ENCODE data around the gene RHOBTB3. TPM values are rescaled to one million over a fixed set of nuclear protein-coding genes. Genes with fewer than 3 reads are reported as not detected.

Gene RHOBTB3
- total RNA-seq, 1 donor from 2014 or later = 22.8 TPM

DNA sequence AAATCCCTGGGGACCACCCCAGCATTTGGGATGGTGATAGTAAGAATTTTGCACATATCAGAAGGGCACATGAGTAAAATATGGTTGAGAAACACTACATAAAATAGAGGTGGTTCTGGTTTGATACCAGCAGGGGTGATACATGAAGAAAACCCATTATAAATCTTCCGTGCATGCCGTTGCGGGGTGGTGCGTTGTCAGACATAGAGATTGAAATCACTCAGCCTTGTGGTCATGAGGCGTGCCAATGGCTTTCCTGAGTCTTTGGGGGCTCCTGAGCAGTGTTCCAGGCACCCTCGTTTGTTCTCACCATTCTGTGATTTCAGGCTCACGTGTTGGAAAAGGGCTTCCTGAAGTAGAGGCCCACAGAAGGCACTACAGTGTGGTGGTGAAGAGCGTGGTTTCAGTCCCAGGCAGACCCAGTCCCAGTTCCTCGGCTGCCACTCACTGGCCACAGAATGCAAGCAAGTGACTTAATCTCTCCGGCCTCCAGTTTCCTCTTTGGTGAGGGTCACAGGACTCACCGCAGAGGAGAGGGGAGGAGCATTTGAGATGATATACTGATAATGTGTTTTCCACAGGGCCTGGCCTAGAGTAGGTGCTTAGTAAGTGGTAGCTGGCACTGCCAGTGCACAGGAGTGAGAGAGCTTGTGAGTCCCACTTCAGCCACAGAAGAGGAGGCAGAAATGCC lies 111.9 kb downstream of the RHOBTB3 start:
- Mint-ChIP-seq H3K27me3 (ENCODE audit: unreplicated experiment) (no peaks in the 10 kb centered on the region), H3K4me1 (ENCODE audit: unreplicated experiment) (peaks cover 8% of the 10 kb centered on the region), H3K27ac (ENCODE audit: unreplicated experiment) (peak overlapping the region; percentile 63), H3K36me3 (ENCODE audit: low read depth, unreplicated experiment) (no peaks in the 10 kb centered on the region), H3K9me3 (ENCODE audit: unreplicated experiment) (no peaks in the 10 kb centered on the region), H3K4me3 (ENCODE audit: unreplicated experiment) (no peak overlapping the region)
- DNase-seq (ENCODE audit: low spot score) = peak; percentile 44
- TF ChIP-seq, protein P1, sequence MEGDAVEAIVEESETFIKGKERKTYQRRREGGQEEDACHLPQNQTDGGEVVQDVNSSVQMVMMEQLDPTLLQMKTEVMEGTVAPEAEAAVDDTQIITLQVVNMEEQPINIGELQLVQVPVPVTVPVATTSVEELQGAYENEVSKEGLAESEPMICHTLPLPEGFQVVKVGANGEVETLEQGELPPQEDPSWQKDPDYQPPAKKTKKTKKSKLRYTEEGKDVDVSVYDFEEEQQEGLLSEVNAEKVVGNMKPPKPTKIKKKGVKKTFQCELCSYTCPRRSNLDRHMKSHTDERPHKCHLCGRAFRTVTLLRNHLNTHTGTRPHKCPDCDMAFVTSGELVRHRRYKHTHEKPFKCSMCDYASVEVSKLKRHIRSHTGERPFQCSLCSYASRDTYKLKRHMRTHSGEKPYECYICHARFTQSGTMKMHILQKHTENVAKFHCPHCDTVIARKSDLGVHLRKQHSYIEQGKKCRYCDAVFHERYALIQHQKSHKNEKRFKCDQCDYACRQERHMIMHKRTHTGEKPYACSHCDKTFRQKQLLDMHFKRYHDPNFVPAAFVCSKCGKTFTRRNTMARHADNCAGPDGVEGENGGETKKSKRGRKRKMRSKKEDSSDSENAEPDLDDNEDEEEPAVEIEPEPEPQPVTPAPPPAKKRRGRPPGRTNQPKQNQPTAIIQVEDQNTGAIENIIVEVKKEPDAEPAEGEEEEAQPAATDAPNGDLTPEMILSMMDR (IDR thresholded peaks at IDR 0.05; ENCODE audit: unreplicated experiment) = no peak

DNA sequence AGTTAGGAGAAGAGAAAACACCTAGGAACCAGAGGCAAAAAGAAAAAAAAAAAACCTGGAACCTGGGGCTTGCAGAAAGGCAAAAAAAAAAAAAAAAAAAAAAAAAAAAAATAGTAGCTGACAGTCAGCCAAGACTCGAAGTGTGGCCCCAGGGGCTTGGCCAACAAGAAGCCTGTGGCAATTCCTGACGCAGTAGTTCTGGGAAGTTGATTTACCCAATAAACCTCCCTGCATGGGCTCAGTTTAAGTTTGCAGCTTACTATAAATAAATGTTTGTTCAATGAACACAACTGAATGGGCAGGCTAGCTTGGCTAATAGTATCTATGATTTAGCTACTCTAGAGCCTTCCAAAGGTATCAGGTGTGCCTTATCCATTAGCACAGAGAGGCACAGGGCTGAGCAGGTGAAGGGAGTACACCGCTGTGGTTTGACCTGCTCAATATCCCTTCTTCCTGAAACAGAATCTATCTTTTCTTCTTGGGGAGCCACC lies 112.6 kb downstream of the RHOBTB3 start:
- Mint-ChIP-seq H3K4me1 (ENCODE audit: unreplicated experiment) (peaks cover 8% of the 10 kb centered on the region), H3K4me3 (ENCODE audit: unreplicated experiment) (no peak overlapping the region), H3K27ac (ENCODE audit: unreplicated experiment) (no peak overlapping the region), H3K27me3 (ENCODE audit: unreplicated experiment) (no peaks in the 10 kb centered on the region), H3K36me3 (ENCODE audit: low read depth, unreplicated experiment) (no peaks in the 10 kb centered on the region), H3K9me3 (ENCODE audit: unreplicated experiment) (no peaks in the 10 kb centered on the region)
- TF ChIP-seq, protein P1 (IDR thresholded peaks at IDR 0.05; ENCODE audit: unreplicated experiment) = no peak
- no peak for DNase-seq (ENCODE audit: low spot score)

DNA sequence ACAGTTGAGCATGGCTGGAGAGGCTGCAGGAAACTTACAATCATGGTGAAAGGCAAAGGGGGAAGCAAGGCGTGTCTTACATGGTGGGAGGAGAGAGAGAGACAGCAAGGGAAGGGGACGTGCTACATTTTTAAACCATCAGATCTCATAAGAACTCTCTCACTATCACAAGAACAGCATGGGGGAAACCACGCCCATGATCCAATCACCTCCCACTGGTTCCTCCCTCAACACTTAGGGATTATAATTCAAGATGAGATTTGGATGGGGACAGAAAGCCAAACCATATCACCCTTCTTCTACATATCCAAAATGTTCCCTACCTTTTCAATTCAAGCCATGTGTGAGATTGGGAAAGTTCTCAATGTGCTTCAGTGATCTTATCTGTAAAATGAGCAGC lies 114.3 kb downstream of the RHOBTB3 start:
- DNase-seq (ENCODE audit: low spot score) = no peak
- Mint-ChIP-seq H3K4me1 (ENCODE audit: unreplicated experiment) (peaks cover 8% of the 10 kb centered on the region), H3K27ac (ENCODE audit: unreplicated experiment) (no peak overlapping the region), H3K27me3 (ENCODE audit: unreplicated experiment) (peaks cover 3% of the 10 kb centered on the region), H3K9me3 (ENCODE audit: unreplicated experiment) (no peaks in the 10 kb centered on the region), H3K4me3 (ENCODE audit: unreplicated experiment) (no peak overlapping the region), H3K36me3 (ENCODE audit: low read depth, unreplicated experiment) (no peaks in the 10 kb centered on the region)
- TF ChIP-seq, protein P1 (IDR thresholded peaks at IDR 0.05; ENCODE audit: unreplicated experiment) = no peak

Other genes starting within 250 kb of the RHOBTB3 start
- gene SKIC3, start 176.4 kb upstream of the RHOBTB3 start, total RNA-seq (ENCODE audit: unreplicated experiment) = 80.4 TPM
- 5.5 TPM for gene ARSK, start 176.2 kb upstream of the RHOBTB3 start, total RNA-seq (ENCODE audit: unreplicated experiment)
- not detected for gene GPR150, start 111.2 kb upstream of the RHOBTB3 start, total RNA-seq (ENCODE audit: unreplicated experiment)
- 0.97 TPM for gene RFESD, start 84.6 kb upstream of the RHOBTB3 start, total RNA-seq (ENCODE audit: unreplicated experiment)
- gene SPATA9, start 48.3 kb upstream of the RHOBTB3 start, total RNA-seq (ENCODE audit: unreplicated experiment) = 0.33 TPM
- gene GLRX, start 91.4 kb downstream of the RHOBTB3 start, total RNA-seq (ENCODE audit: unreplicated experiment) = 27.5 TPM
- 21.6 TPM for gene ELL2, start 230.5 kb downstream of the RHOBTB3 start, total RNA-seq (ENCODE audit: unreplicated experiment)

Measured in endothelial cell (in vitro differentiated cells).